Astrocyte (in vitro differentiated cells and primary cell): ENCODE results near the gene TWF2.

Source experiments
- EZH2 ChIP-seq: IDR thresholded peaks from 2 replicates; pipeline ENCODE4 v1.6.1; 2012; ENCODE audit warnings: mild to moderate bottlenecking, low read length, inconsistent platforms; ENCODE audit not compliant: insufficient read depth
- TF ChIP-seq, protein P1 (sequence below): IDR thresholded peaks from 2 replicates; pipeline ENCODE4 v1.5.1; 2011; ENCODE audit warnings: low read depth, mild to moderate bottlenecking, inconsistent platforms, low read length, moderate library complexity; ENCODE audit not compliant: insufficient read depth

DNA sequence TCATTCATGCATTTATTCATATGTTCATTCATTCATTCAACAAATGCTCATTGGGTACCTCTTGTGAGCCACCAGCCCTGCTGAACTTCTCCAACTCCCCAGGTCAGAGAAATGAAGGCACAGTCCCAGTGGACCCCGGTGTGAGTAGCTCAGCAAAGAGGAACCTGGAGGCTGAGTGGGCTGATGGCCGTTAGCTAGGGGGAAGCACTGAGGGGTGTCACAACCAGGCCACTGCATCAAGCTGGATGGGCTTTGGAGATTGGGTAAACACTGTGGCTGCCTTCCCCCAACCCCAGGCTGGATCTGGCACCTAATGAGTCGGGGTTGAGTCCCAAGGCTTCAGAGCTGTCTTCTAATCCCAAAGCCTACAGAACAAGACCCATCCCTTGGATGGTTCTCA is 53.1 kb downstream of the TWF2 start:
- no peak for TF ChIP-seq EZH2
- TF ChIP-seq, protein P1, sequence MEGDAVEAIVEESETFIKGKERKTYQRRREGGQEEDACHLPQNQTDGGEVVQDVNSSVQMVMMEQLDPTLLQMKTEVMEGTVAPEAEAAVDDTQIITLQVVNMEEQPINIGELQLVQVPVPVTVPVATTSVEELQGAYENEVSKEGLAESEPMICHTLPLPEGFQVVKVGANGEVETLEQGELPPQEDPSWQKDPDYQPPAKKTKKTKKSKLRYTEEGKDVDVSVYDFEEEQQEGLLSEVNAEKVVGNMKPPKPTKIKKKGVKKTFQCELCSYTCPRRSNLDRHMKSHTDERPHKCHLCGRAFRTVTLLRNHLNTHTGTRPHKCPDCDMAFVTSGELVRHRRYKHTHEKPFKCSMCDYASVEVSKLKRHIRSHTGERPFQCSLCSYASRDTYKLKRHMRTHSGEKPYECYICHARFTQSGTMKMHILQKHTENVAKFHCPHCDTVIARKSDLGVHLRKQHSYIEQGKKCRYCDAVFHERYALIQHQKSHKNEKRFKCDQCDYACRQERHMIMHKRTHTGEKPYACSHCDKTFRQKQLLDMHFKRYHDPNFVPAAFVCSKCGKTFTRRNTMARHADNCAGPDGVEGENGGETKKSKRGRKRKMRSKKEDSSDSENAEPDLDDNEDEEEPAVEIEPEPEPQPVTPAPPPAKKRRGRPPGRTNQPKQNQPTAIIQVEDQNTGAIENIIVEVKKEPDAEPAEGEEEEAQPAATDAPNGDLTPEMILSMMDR: no peak
